Right cardiac atrium (tissue), 5 donors: ENCODE measurements around the gene KRT77. TPM values are rescaled to one million over a fixed set of nuclear protein-coding genes. Genes with fewer than 3 reads are reported as not detected.

Source experiments
- ATAC-seq, 2 donors: fragments of 200-7000 bp; cut with Tn5 transposase; one replicate each; pipeline versions ENCODE4 v1.8.0 to v1.9.1; 2020; ENCODE audit warnings: moderate library complexity in 2 of 2, mild to moderate bottlenecking in 1 of 2
- DNase-seq, 3 donors: peaks; one replicate each; pipeline ENCODE4 v3.0.0-alpha.2; 2020
- H3K27ac ChIP-seq: one replicate; pipeline ENCODE4 v1.5.1; 2013; ENCODE audit warnings: mild to moderate bottlenecking, low read length, control low read depth, moderate library complexity
- H3K27me3 ChIP-seq: one replicate; pipeline ENCODE4 v1.6.1; 2013; ENCODE audit not compliant: control insufficient read depth, insufficient read depth
- H3K4me1 ChIP-seq: one replicate; pipeline ENCODE4 v1.6.1; 2013; ENCODE audit warnings: low read length; ENCODE audit not compliant: control insufficient read depth, insufficient read depth
- H3K4me3 ChIP-seq: one replicate; pipeline ENCODE4 v1.5.1; 2013; ENCODE audit warnings: low read length, control low read depth
- H3K9me3 ChIP-seq: one replicate; pipeline ENCODE4 v1.6.1; 2013; ENCODE audit warnings: low read length; ENCODE audit not compliant: control insufficient read depth
- WGBS: extraction: QIAGEN DNeasy Blood & Tissue Kit; methylation state at CpG from one replicate; pipeline ENCODE4 v1.1.7; 2013; 5-methylcytosine and 5-hydroxymethylcytosine counted together
- intact Hi-C, 4 donors: fragments of 100-400 bp; cut with DNase I; formaldehyde crosslinking; loops; one replicate each; pipeline versions ENCODE4 v1.11.0 to v1.14.0; 2022 to 2023
- polyA plus RNA-seq: library from polyadenylated mRNA; stranded (reverse); fragments of 200-250 nt; gene quantifications from one replicate; pipeline ENCODE4 v1.2.3, GENCODE V29; 2013
- total RNA-seq, 4 donors: library from RNA; stranded (reverse); fragmentation: NEBNext Ultra II Directional; extraction: Animal tissue kit (Norgen Biotek cat#: 25700); gene quantifications; one replicate each; pipeline ENCODE4 v1.2.1, GENCODE V29; 2021
- donor health status: healthy with polysubstance abuse.
- donor health status: DM: no; HTN: yes; CAD: no.
- donor health status: DM: no; HTN: no; CAD: no.
- donor health status: DM: no; HTN: yes; CAD: no; lungs with severe emphysema.
- donor health status: DM: yes; HTN: yes; CAD: no.

KRT77 gene
- total and polyA plus RNA-seq, 5 donors, result not detected

GRCh38 chr12:52683575-52684300, 19.6 kb downstream of the KRT77 start:
- Histone ChIP-seq H3K27me3 (no peaks in the 10 kb centered on the region), H3K4me3 (no peak overlapping the region), H3K27ac (no peak overlapping the region), H3K4me1 (no peaks in the 10 kb centered on the region), H3K9me3 (no peaks in the 10 kb centered on the region)
- 85% methylated on average over 12 of the region's 12 CpGs for WGBS
- no peak for ATAC-seq
- no peak for DNase-seq
- intact Hi-C loops, result no loop called here

DNA sequence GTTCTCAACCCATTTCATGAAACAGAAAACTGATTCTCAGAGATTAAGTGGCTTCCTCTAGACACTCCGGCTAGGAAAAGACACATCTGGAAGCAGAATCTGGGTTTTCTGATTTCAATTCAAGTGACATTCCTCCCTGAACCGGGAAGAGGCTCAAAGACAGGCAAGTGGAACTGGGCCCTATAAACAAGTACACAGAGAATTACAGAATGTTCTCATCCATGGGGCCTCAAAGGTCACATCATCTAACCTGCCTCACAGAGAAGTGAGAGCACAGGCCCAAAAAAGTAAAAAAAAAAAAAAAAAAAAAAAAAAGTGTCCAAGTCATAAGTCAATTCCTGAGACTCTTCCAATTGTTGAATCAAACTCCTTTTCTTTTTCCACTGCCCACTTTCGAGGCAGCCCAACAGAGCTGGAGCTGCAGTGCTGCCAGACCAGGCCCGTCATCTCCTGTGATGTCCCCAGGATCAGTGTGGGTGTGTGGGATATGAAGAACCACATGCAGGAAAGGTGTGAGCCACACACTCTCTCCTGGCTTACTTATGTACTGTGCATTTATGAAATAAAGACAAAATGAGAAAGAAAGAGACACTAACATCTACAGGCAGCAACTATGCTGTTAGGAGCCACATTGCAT, 20.3 kb downstream of the KRT77 start:
- Histone ChIP-seq H3K4me1 (no peaks in the 10 kb centered on the region), H3K27ac (no peak overlapping the region), H3K9me3 (no peaks in the 10 kb centered on the region), H3K4me3 (no peak overlapping the region), H3K27me3 (no peaks in the 10 kb centered on the region)
- ATAC-seq (no peak), DNase-seq (no peak)
- intact Hi-C loops, result no loop called here
- 71% methylated on average over 4 of the region's 4 CpGs for WGBS

DNA sequence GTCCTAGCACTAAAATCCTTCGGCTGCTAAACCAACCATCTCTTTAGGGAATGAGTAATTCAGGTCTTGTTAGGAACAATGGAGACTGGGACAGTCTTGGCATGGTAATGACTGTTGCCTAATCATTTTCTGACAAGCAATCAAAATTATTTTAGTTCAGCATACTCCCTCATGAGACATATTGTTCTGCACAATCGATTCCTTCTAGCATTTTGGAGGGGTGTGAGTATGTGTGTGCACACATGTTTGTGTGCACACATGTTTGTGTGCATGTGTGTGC, 21.0 kb downstream of the KRT77 start:
- Histone ChIP-seq H3K4me3 (no peak overlapping the region), H3K27me3 (no peaks in the 10 kb centered on the region), H3K4me1 (no peaks in the 10 kb centered on the region), H3K9me3 (no peaks in the 10 kb centered on the region), H3K27ac (no peak overlapping the region)
- intact Hi-C loops, result no loop called here
- no peak for DNase-seq
- ATAC-seq, result no peak
- WGBS, result 74% methylated on average over 2 of the region's 2 CpGs

GRCh38 chr12:52681526-52682380, 21.6 kb downstream of the KRT77 start:
- Histone ChIP-seq H3K9me3 (no peaks in the 10 kb centered on the region), H3K4me3 (no peak overlapping the region), H3K27ac (no peak overlapping the region), H3K27me3 (no peaks in the 10 kb centered on the region), H3K4me1 (no peaks in the 10 kb centered on the region)
- WGBS, result 63% methylated on average over 12 of the region's 12 CpGs
- ATAC-seq (no peak), DNase-seq (no peak)
- intact Hi-C loops, result no loop called here

- Histone ChIP-seq H3K4me3 (no peak within 1 kb of the TSS), H3K27ac (no peak within 1 kb of the TSS), H3K9me3 (no peaks in the 10 kb centered on the region), H3K27me3 (no peaks in the 10 kb centered on the region), H3K4me1 (no peaks in the 10 kb centered on the region)
- 90% methylated on average over 3 of the region's 3 CpGs for WGBS
- DNase-seq, result no peak
- intact Hi-C loops, result no loop called here
- no peak for ATAC-seq
Measured at GRCh38 chr12:52680363-52680762, 23.0 kb downstream of the KRT77 start, which contains the start of gene KRT1. Gene KRT1, minus strand, starts transcription at chr12:52680407. Its CDS starts 59 bp downstream, at chr12:52680348.

- intact Hi-C loops, result no loop called here
- H3K27ac ChIP-seq, result no peak overlapping the region
- H3K27me3 ChIP-seq, result no peaks in the 10 kb centered on the region
- no peaks in the 10 kb centered on the region for H3K4me1 ChIP-seq
- WGBS, result 89% methylated on average over 5 of the region's 5 CpGs
- no peak overlapping the region for H3K4me3 ChIP-seq
- no peaks in the 10 kb centered on the region for H3K9me3 ChIP-seq
- ATAC-seq (no peak), DNase-seq (no peak)
Measured at GRCh38 chr12:52679875-52680274, 23.4 kb downstream of the KRT77 start.

DNA sequence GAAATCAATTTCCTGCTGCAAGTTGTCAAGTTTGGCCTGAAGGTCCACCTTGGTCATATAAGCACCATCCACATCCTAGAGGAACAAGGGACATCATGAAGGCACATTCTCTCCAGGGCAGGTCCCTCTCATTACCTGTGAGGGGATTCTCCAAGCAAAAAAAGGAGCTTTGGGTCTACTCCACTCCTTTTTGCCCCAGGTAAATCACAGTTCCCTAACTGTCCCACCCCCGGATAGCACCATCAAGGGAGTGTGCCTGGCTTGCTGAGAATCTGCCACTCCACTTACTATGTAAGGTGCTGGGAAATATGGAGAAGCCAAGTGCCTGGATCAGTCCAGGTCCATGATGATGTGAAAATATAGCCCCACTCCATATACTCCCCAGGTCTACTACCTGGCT, 25.7 kb downstream of the KRT77 start:
- ATAC-seq (no peak), DNase-seq (no peak)
- Histone ChIP-seq H3K9me3 (no peaks in the 10 kb centered on the region), H3K4me1 (no peaks in the 10 kb centered on the region), H3K27ac (no peak overlapping the region), H3K27me3 (no peaks in the 10 kb centered on the region), H3K4me3 (no peak overlapping the region)
- WGBS, result 76% methylated on average over 1 of the region's 1 CpG
- intact Hi-C loops, result no loop called here

DNA sequence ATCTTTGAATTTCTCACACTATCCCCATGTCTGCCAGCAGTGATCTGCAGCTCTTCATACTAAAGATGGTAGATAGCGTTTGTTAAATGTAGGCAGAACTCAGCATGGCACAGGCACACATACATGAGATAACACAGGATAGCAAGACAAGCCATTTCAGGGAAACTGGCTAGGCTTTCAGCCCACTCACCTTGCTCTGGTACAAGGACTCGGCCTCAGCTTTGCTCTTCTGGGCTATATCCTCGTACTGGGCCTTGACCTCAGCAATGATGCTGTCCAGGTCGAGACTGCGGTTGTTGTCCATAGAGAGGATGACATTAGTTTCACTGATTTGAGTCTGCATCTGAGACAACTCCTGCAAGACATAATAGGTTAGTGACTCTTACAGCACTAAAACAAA, 26.2 kb downstream of the KRT77 start:
- ATAC-seq (no peak), DNase-seq (no peak)
- no peak overlapping the region for H3K27ac ChIP-seq
- intact Hi-C loops, result no loop called here
- H3K4me1 ChIP-seq, result no peaks in the 10 kb centered on the region
- H3K4me3 ChIP-seq, result no peak overlapping the region
- 88% methylated on average over 5 of the region's 5 CpGs for WGBS
- no peaks in the 10 kb centered on the region for H3K9me3 ChIP-seq
- no peaks in the 10 kb centered on the region for H3K27me3 ChIP-seq

GRCh38 chr12:52676163-52676562, 27.2 kb downstream of the KRT77 start:
- H3K9me3 ChIP-seq, result no peaks in the 10 kb centered on the region
- H3K4me3 ChIP-seq, result no peak overlapping the region
- intact Hi-C loops, result no loop called here
- no peaks in the 10 kb centered on the region for H3K4me1 ChIP-seq
- DNase-seq (no peak), ATAC-seq (no peak)
- H3K27me3 ChIP-seq, result no peaks in the 10 kb centered on the region
- WGBS, result 91% methylated on average over 7 of the region's 7 CpGs
- no peak overlapping the region for H3K27ac ChIP-seq

DNA sequence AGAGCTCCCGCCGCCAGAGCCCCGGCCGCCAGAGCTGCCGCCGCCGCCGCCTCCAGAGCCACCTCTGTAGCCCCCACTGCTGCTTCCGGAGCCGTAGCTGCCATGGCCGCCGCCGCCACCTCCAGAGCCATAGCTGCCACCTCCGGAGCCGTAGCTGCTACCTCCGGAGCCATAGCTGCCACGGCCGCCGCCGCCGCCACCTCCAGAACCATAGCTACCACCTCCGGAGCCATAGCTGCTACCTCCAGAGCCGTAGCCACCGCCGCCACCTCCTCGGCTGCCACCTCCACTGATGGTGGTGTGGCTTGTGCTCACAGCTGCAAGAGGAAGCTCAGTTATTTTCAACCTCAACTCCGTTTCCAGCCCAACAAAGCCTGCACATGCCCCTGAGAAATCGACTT, 28.0 kb downstream of the KRT77 start:
- no peak overlapping the region for H3K27ac ChIP-seq
- H3K4me3 ChIP-seq, result no peak overlapping the region
- H3K4me1 ChIP-seq, result no peaks in the 10 kb centered on the region
- H3K9me3 ChIP-seq, result no peaks in the 10 kb centered on the region
- peaks cover 2% of the 10 kb centered on the region for H3K27me3 ChIP-seq
- 91% methylated on average over 28 of the region's 28 CpGs for WGBS
- intact Hi-C loops, result no loop called here
- ATAC-seq, result no peak
- DNase-seq, result no peak

DNA sequence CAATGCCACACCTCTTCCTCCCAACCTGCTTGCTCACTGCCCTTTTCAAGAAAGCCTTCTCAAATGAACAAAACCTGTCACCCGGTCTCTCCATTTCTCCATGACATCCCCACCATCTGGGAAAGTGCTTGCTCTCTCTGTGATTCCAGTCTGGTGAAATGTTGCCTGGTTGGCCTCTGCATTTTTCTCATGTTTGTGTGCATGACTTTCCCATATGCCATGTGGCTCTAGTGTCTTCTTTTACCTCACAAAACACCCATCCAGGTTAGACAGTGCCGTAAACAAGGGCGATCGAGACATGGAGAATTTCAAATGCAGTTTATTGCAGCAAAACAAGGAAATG, 28.9 kb downstream of the KRT77 start:
- no peak for DNase-seq
- intact Hi-C loops, result no loop called here
- Histone ChIP-seq H3K4me3 (no peak overlapping the region), H3K27ac (no peak overlapping the region), H3K4me1 (no peaks in the 10 kb centered on the region), H3K27me3 (peaks cover 4% of the 10 kb centered on the region), H3K9me3 (no peaks in the 10 kb centered on the region)
- ATAC-seq, result no peak
- 93% methylated on average over 4 of the region's 4 CpGs for WGBS
